NCI-H69 (cell line): ENCODE data around the gene NGEF.

ENCODE experiments used
- DNase-seq: peaks from one replicate; lab custom pipeline; 2025; lab: John Stamatoyannopoulos, UW

NGEF gene

GRCh38 chr2:232967474-232967873, 45.6 kb downstream of the NGEF start:
- no peak for DNase-seq

GRCh38 chr2:232966122-232966521, 46.9 kb downstream of the NGEF start:
- no peak for DNase-seq

GRCh38 chr2:232963913-232964312, 49.1 kb downstream of the NGEF start:
- DNase-seq, result no peak

- no peak for DNase-seq
Measured at GRCh38 chr2:232960862-232961261, 52.2 kb downstream of the NGEF start.

- no peak for DNase-seq
Measured at GRCh38 chr2:232959139-232959538, 53.9 kb downstream of the NGEF start.

- no peak for DNase-seq
Measured at GRCh38 chr2:232957657-232958090, 55.4 kb downstream of the NGEF start.

GRCh38 chr2:232955856-232956255, 57.2 kb downstream of the NGEF start:
- DNase-seq, result no peak

GRCh38 chr2:232954691-232955090, 58.4 kb downstream of the NGEF start:
- no peak for DNase-seq

GRCh38 chr2:232951891-232952290, 61.2 kb downstream of the NGEF start:
- DNase-seq, result no peak

- DNase-seq, result no peak
Measured at GRCh38 chr2:232951181-232951580, 61.9 kb downstream of the NGEF start.

- no peak for DNase-seq
Measured at GRCh38 chr2:232950751-232951150, 62.3 kb downstream of the NGEF start.

- DNase-seq, result no peak
Measured at GRCh38 chr2:232949016-232949415, 64.0 kb downstream of the NGEF start.

- no peak for DNase-seq
Measured at GRCh38 chr2:232942831-232943230, 70.2 kb downstream of the NGEF start.

GRCh38 chr2:232941912-232942594, 71.0 kb downstream of the NGEF start:
- no peak for DNase-seq

- no peak for DNase-seq
Measured at GRCh38 chr2:232941400-232941799, 71.7 kb downstream of the NGEF start.

GRCh38 chr2:232940724-232941123, 72.3 kb downstream of the NGEF start:
- DNase-seq, result no peak

- no peak for DNase-seq
Measured at GRCh38 chr2:232937278-232937906, 75.7 kb downstream of the NGEF start.

GRCh38 chr2:232931636-232932035, 81.4 kb downstream of the NGEF start:
- no peak for DNase-seq

- no peak for DNase-seq
Measured at GRCh38 chr2:232930059-232930400, 83.0 kb downstream of the NGEF start.

GRCh38 chr2:232929303-232930058, 83.6 kb downstream of the NGEF start:
- DNase-seq, result no peak

- no peak for DNase-seq
Measured at GRCh38 chr2:232928551-232929302, 84.3 kb downstream of the NGEF start.

GRCh38 chr2:232927793-232928550, 85.1 kb downstream of the NGEF start:
- DNase-seq, result peak; percentile 68
